22Rv1 (cell line): ENCODE measurements around the gene ZNF146.
"Not testable (repeated sequence)": the region's sequence is repeated elsewhere in the genome, so short reads cannot be mapped to it uniquely, and the experiment has no call there.

ENCODE experiments used
- H3K27ac ChIP-seq: fragments of 450-650 bp; 2 replicates; pipeline ENCODE4 v1.5.1; 2017
- ZFX ChIP-seq: fragments of 450-650 bp; IDR thresholded peaks from 2 replicates; pipeline ENCODE4 v1.6.1; 2017; ENCODE audit warnings: antibody characterized with exemption, borderline replicate concordance
- TF ChIP-seq, protein P1 (sequence below): fragments of 450-650 bp; IDR thresholded peaks from 2 replicates; pipeline ENCODE4 v1.5.1; 2017; ENCODE audit warnings: mild to moderate bottlenecking

ZNF146 gene

DNA sequence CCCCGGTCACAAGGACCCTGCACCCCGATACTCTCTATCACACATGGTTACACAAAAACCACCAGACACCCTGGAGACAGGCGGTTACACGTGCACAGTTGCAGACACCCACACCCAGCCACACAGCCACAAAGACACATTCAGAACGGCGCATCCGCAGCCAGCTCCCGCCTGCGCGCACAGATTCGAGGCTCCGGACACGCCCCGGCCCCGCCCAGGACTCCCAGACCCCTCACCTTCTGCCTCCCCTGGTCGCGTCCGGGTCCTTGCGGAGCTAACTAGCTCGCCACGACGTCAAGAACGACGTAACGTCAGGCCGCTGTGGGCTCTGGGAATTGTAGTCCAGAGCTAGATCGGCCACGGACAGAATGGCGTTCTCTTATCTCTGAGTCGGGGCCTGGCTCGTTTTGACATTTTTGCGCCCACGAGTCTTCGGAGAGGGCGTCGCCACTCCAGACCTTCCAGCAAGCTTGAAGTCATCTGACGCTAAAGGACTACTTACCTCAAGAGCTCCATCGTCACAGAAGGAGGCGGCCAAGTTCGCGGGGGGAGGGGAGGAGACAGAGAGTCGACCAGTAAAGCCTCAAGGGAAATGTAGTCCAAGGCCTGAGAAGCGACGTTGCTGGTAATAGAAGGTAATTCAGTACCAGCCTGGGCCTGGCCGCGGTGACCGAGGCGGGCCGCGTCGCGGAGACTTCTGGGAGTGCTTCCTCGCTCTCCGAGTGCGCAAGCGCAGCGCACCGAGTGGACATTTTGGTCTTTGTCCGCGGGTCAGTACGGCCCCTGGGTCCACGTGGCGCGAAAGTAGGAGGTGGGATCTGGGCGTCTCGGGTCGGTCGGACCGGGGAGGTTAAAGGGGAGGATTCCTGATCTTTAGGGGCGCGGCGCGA is at the start of gene ZNF146, which contains the start of gene ZNF565:
Gene ZNF146, plus strand, starts transcription at position 721 of the 890 bp plus-strand sequence. CDS start 21,335 bp downstream, outside the sequence.
Gene ZNF565, minus strand, starts transcription at position 280 of the 890 bp plus-strand sequence. CDS start 12,680 bp downstream, outside the sequence.
- H3K27ac ChIP-seq, result peak within 1 kb of the TSS; percentile 90
- TF ChIP-seq ZFX, result no peak
- TF ChIP-seq, protein P1, sequence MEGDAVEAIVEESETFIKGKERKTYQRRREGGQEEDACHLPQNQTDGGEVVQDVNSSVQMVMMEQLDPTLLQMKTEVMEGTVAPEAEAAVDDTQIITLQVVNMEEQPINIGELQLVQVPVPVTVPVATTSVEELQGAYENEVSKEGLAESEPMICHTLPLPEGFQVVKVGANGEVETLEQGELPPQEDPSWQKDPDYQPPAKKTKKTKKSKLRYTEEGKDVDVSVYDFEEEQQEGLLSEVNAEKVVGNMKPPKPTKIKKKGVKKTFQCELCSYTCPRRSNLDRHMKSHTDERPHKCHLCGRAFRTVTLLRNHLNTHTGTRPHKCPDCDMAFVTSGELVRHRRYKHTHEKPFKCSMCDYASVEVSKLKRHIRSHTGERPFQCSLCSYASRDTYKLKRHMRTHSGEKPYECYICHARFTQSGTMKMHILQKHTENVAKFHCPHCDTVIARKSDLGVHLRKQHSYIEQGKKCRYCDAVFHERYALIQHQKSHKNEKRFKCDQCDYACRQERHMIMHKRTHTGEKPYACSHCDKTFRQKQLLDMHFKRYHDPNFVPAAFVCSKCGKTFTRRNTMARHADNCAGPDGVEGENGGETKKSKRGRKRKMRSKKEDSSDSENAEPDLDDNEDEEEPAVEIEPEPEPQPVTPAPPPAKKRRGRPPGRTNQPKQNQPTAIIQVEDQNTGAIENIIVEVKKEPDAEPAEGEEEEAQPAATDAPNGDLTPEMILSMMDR, result no peak

DNA sequence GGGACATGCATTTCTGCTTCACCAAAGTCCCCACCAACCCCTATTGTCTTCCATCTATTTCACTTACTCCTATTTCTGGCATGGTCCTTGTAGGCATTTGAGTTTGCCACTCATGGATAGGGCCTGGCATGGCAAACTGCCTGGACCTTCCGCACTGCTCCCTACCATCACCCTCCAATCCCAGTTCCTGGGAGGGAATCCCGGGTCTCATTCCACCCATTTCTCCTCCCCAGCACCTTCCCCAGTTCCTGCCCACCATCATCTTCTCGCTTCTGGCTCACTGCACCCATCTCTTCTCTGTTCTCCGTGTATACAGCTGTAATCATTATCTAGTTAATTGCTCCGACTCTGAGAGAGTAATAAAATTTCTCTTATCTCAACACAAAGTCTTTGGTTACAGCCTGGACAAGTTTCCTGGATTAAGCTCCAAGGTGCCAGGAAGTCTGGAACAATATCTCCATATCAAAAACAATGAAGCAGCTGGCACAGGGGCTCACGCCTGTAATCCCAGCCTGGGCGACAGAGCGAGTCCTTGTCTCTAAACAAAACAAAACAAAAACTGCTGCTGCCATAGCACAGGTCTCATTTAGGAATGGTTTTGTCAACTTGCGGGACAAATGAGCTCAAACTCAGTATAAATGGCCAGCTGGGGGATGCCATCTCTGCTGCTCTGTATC is 45.7 kb upstream of the ZNF146 start:
- H3K27ac ChIP-seq, result peak overlapping the region; percentile 92
- TF ChIP-seq ZFX, result no peak
- TF ChIP-seq, protein P1, result no peak

DNA sequence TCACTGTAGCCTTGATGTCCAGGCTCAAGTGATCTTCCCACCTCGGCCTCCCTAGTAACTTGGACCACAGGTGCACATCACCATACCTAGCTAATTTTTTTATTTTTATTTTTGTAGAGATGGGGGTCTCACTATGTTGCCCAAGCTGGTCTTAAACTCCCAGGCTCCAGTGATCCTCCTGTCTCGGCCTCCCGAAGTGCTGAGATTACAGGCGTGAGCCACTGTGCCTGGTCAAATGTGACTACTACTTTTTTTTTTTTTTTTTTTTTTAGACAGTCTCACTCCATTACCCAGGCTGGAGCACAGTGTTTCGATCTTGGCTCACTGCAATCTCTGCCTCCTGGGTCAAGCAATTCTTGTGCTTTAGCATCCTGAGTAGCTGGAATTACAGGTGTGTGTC is 42.1 kb upstream of the ZNF146 start:
- no peak overlapping the region for H3K27ac ChIP-seq
- no peak for TF ChIP-seq ZFX
- TF ChIP-seq, protein P1, result no peak

DNA sequence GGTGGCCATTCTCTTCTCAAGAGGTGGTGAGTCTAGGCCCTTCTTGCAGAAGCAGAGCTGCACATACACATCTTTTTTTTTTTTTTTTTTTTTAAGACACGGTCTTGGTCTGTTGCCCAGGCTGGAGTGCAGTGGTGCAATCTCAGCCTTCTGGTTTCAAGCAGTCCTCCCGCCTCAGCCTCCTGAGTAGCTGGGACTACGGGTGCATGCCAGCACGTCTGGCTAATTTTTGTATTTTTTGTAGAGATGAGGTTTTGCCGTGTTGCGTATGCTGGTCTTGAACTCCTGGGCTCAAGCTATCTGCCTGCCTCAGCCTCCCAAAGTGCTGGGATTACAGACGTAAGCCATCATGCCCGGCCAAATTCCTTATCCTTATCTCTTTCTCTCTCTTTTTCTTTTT is 41.1 kb upstream of the ZNF146 start:
- H3K27ac ChIP-seq, result not testable (repeated sequence)

DNA sequence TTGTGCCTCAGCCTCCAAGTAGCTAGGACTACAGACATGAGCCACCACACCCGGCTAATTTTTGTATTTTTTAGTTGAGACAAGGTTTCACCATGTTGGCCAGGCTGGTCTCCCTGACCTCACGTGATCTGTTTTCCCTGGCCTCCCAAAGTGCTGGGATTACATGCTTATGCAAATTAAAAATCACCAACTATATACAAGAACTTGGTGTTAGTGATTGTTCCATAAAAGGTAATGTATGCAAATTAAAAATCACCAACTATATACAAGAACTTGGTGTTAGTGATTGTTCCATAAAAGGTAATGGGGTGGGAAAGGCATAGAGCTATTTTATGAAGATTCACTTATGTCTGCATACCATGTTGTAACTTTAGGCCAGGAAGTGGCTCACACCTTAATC is 35.8 kb upstream of the ZNF146 start:
- not testable (repeated sequence) for H3K27ac ChIP-seq

DNA sequence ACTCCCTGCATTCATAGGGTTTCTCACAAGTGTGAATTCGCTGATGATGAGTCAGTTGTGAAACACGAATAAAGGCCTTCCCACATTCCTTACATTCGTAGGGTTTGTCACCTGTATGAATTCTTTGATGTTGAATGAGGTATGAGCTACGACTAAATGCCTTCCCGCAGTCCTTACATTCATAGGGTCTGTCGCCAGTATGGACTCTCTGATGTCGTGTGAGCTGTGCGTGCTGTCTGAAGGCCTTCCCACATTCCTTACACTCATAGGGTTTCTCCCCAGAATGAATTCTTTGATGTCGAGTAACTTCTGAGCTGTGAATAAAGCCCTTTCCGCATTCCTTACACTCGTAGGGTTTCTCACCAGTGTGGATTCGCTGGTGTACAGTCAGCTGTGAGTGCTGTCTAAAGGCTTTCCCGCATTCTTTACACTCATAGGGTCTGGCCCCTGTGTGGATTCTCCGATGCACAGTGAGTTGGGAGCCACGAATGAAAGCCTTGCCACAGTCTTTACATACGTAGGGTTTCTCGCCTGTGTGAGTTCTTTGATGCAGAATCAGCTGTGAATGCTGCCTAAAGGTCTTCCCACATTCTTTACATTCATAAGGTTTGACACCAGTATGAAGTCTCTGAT is 32.2 kb upstream of the ZNF146 start:
- H3K27ac ChIP-seq, result no peak overlapping the region
- TF ChIP-seq ZFX, result no peak
- TF ChIP-seq, protein P1, result no peak

DNA sequence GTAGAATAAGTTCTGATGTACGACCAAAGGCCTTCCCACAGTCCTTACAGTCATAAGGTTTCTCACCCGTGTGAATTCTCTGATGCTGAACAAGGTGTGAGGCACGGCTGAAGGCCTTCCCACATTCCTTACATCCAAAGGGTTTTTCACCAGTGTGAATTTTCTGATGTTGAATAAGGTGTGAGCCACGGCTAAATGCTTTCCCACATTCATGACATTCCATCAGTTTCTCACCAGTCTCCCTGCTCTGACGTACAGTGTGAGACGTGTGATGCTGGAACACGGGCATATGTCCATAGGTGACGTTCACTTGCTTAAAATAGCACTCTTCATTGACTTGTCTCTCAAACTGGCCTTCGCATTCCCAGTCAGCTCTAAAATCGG is 31.7 kb upstream of the ZNF146 start:
- TF ChIP-seq, protein P1, result no peak
- TF ChIP-seq ZFX, result no peak
- no peak overlapping the region for H3K27ac ChIP-seq

DNA sequence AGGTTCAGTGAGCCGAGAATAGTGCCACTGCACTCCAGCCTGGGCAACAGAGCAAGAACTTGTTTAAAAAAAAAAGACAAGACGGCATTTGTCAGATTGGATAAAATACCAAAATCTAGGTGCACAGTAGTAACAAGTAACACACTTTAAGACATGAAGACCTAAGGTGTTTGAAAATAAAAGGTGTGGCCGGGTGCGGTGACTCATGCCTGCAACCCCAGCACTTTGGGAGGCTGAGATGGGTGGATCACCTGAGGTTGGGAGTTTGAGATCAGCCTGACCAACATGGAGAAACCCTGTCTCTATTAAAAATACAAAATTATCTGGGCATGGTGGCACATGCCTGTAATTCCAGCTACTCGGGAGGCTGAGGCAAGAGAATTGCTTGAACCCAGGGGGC is 28.2 kb upstream of the ZNF146 start:
- not testable (repeated sequence) for H3K27ac ChIP-seq
